ENCODE results near the gene TRDN. TPM values are rescaled to one million over a fixed set of nuclear protein-coding genes. Genes with fewer than 3 reads are reported as not detected.

The TRDN gene
- total RNA-seq, 1 donor: not detected

DNA sequence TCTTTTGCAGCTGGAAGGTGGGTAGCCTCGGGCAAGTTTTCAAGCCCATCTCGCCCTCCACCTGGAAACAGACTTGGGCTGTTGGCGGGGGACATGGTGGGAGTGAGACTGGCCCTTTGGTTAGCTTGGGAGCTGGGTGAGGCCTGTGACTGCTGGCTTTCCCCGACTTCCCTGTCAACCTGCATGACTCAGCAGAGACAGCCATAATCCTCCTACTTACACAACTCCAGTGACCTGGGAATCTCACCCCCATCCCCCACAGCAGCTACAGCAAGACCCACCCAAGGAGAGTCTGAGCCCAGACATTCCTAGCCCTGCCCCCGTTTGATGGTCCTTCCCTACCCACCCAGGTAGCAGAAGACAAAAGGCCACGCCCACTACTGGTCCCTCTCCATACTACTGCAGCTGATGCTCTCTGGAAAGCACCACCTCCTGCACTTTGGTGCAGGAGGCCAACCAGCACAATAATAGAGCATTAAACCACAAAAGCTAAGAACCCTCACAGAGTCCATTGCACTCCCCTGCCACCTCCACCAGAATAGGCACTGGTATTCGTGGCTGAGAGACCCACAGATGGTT, 188.4 kb downstream of the TRDN start:
- H3K27me3 ChIP-seq (ENCODE audit: insufficient read depth, low read length): no peaks in the 10 kb centered on the region
- no peak for TF ChIP-seq CTCF (IDR thresholded peaks at IDR 0.05; ENCODE audit: extremely low read depth, low read depth, low read length)
- H3K4me1 ChIP-seq (ENCODE audit: insufficient read depth, low read length): no peaks in the 10 kb centered on the region
- DNase-seq (ENCODE audit: insufficient read length, low spot score, missing footprints): no peak
- no peak overlapping the region for H3K27ac ChIP-seq (ENCODE audit: low read depth, low read length)
- H3K9me3 ChIP-seq (ENCODE audit: low read depth, low read length): no peaks in the 10 kb centered on the region
- H4K20me1 ChIP-seq (ENCODE audit: insufficient read depth, low read length): no peaks in the 10 kb centered on the region
- H2AFZ ChIP-seq (ENCODE audit: low read length): no peak overlapping the region
- H3K4me3 ChIP-seq (ENCODE audit: insufficient read depth, low read length): no peak overlapping the region
- no peaks in the 10 kb centered on the region for H3K36me3 ChIP-seq (ENCODE audit: insufficient read depth, low read length)
- H3K4me2 ChIP-seq (ENCODE audit: insufficient read depth, low read length): no peak overlapping the region
- H3K79me2 ChIP-seq (ENCODE audit: insufficient read depth, low read length): no peaks in the 10 kb centered on the region

DNA sequence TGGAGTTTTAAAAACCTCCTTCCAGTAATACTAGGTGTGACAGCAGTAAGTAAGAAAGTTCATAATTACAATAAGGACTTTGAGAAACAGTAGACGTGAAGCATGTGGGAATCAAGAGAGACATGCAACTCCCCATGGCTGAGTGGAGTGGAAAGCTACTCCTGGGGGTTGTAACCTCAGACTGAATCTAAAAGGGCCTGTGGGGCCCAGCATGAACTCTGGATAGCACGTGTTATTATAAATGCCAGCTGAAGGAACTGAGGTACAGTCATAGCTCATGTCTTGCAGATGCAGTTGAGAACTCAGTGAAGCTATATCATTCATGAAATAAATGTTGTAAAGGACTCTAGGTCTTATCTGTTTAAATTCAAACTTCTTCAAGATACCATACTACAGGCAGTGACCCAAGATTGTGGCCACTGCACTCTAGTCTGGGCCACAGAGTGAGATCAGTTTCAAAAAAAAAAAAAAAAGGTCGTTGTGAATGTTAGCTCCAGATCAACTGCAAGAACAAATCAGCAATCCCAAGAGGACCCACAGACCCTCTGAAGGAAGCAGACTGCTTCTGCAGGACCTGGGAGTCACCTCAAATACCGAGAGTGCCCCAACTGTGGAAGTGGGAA, 189.3 kb downstream of the TRDN start:
- TF ChIP-seq CTCF (IDR thresholded peaks at IDR 0.05; ENCODE audit: extremely low read depth, low read depth, low read length): no peak

GRCh38 chr6:123439371-123439770, 197.4 kb downstream of the TRDN start:
- no peak for TF ChIP-seq CTCF (IDR thresholded peaks at IDR 0.05; ENCODE audit: extremely low read depth, low read depth, low read length)
- Histone ChIP-seq H3K27ac (ENCODE audit: low read depth, low read length) (no peak overlapping the region), H4K20me1 (ENCODE audit: insufficient read depth, low read length) (no peaks in the 10 kb centered on the region), H2AFZ (ENCODE audit: low read length) (no peak overlapping the region), H3K4me2 (ENCODE audit: insufficient read depth, low read length) (no peak overlapping the region), H3K27me3 (ENCODE audit: insufficient read depth, low read length) (no peaks in the 10 kb centered on the region), H3K4me1 (ENCODE audit: insufficient read depth, low read length) (no peaks in the 10 kb centered on the region), H3K9me3 (ENCODE audit: low read depth, low read length) (no peaks in the 10 kb centered on the region), H3K36me3 (ENCODE audit: insufficient read depth, low read length) (no peaks in the 10 kb centered on the region), H3K79me2 (ENCODE audit: insufficient read depth, low read length) (no peaks in the 10 kb centered on the region), H3K4me3 (ENCODE audit: insufficient read depth, low read length) (no peak overlapping the region)
- no peak for DNase-seq (ENCODE audit: insufficient read length, low spot score, missing footprints)

More for the DNA sequence above, 189.3 kb downstream of the TRDN start:
- Histone ChIP-seq H3K79me2 (ENCODE audit: insufficient read depth, low read length) (no peaks in the 10 kb centered on the region), H3K4me2 (ENCODE audit: insufficient read depth, low read length) (no peak overlapping the region), H4K20me1 (ENCODE audit: insufficient read depth, low read length) (no peaks in the 10 kb centered on the region), H3K27me3 (ENCODE audit: insufficient read depth, low read length) (no peaks in the 10 kb centered on the region), H3K4me3 (ENCODE audit: insufficient read depth, low read length) (no peak overlapping the region), H2AFZ (ENCODE audit: low read length) (no peak overlapping the region), H3K36me3 (ENCODE audit: insufficient read depth, low read length) (no peaks in the 10 kb centered on the region), H3K27ac (ENCODE audit: low read depth, low read length) (no peak overlapping the region), H3K4me1 (ENCODE audit: insufficient read depth, low read length) (no peaks in the 10 kb centered on the region), H3K9me3 (ENCODE audit: low read depth, low read length) (no peaks in the 10 kb centered on the region)
- no peak for DNase-seq (ENCODE audit: insufficient read length, low spot score, missing footprints)

DNA sequence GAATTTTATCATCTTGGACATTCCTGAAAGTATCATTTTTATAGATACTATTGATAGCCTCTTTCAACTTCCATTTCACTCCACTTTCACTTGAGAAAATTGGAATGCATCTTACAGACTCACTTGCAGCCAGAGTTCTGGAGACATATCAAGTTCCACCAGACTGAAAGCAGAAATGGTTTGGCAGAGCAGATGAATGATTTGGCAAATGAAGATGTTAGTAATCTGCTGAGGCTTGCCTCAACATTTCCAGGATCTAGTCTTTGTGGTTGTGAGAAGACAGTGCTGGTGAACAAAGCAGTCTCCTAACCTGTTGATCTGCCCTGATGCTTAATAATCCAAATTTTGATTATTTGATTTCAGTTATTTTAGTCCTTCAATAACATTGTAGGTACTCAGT, 202.6 kb downstream of the TRDN start:
- Histone ChIP-seq H3K4me2 (ENCODE audit: insufficient read depth, low read length) (no peak overlapping the region), H3K27ac (ENCODE audit: low read depth, low read length) (no peak overlapping the region), H3K4me1 (ENCODE audit: insufficient read depth, low read length) (no peaks in the 10 kb centered on the region), H2AFZ (ENCODE audit: low read length) (no peak overlapping the region), H4K20me1 (ENCODE audit: insufficient read depth, low read length) (no peaks in the 10 kb centered on the region), H3K9me3 (ENCODE audit: low read depth, low read length) (no peaks in the 10 kb centered on the region), H3K4me3 (ENCODE audit: insufficient read depth, low read length) (no peak overlapping the region), H3K36me3 (ENCODE audit: insufficient read depth, low read length) (no peaks in the 10 kb centered on the region), H3K27me3 (ENCODE audit: insufficient read depth, low read length) (no peaks in the 10 kb centered on the region), H3K79me2 (ENCODE audit: insufficient read depth, low read length) (no peaks in the 10 kb centered on the region)
- no peak for TF ChIP-seq CTCF (IDR thresholded peaks at IDR 0.05; ENCODE audit: extremely low read depth, low read depth, low read length)
- DNase-seq (ENCODE audit: insufficient read length, low spot score, missing footprints): no peak
